Bone marrow (tissue), 2 donors: ENCODE measurements around the gene MEX3B.
"Not testable (repeated sequence)": the region's sequence is repeated elsewhere in the genome, so short reads cannot be mapped to it uniquely, and the experiment has no call there.

Experiments used
- DNase-seq, 2 donors: peaks; one replicate each; lab custom pipeline; 2025; lab: John Stamatoyannopoulos, UW

The MEX3B gene

DNA sequence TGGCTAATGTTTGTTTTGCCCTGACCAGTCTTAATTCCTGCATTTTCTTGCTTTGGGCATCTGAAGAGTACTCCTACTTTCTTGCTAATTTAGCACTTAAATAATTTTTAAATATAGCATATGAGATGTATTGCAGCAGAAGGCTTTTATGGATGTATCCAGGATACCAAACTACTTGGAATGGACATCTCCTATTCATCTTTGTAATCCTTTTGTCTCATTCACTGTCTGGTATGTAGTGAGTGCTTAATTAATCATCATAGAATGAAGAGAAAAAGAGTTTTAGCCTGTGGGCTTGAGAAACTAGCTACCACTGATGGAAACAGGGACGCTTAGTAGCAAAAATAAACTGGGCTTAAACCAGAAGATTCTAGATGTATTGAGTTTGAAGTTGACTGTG, 40.6 kb downstream of the MEX3B start:
- DNase-seq, result no peak

GRCh38 chr15:82003916-82004315, 41.9 kb downstream of the MEX3B start:
- DNase-seq, result no peak

DNA sequence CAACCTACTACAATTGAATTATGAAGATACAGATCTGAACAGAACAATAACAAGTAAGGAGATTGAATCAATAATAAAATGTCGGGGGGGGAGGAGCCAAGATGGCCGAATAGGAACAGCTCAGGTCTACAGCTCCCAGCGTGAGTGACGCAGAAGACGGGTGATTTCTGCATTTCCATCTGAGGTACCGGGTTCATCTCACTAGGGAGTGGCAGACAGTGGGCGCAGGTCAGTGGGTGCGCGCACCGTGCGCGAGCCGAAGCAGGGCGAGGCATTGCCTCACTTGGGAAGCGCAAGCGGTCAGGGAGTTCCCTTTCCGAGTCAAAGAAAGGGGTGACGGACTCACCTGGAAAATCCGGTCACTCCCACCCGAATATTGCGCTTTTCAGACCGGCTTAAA, 50.7 kb downstream of the MEX3B start:
- not testable (repeated sequence) for DNase-seq

DNA sequence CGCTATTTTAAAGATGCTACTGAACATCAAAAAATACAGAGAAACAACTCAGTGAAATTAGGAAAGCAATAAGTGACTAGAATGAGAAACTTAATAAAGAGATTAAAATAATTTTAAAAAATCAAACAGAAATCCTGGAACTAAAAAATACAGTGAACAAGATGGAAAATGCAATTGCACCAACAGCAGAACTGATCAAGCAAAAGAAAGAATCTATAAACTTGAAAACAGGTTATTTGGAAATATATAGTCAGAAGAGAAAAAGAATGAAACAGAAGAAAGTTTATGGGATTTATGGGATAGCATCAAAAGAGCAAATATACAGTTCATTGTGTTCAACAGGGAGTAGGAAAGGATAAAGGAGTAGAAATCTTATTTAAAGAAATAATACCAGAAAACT, 53.3 kb downstream of the MEX3B start:
- no peak for DNase-seq
